Spinal cord (tissue), 10 donors: Measurements from ENCODE around the gene RREB1. TPM values are rescaled to one million over a fixed set of nuclear protein-coding genes. Genes with fewer than 3 reads are reported as not detected.
"Not testable (repeated sequence)": the region's sequence is repeated elsewhere in the genome, so short reads cannot be mapped to it uniquely, and the experiment has no call there.

Source experiments
- DNase-seq, 6 donors: peaks; one replicate each; pipeline versions ENCODE4 v3.0.0 to v3.0.0-alpha.2; 2013 to 2015; ENCODE audit warnings: low spot score in 6 of 6, low read depth in 4 of 6
- H3K27ac ChIP-seq: one replicate; pipeline ENCODE4 v1.5.1; 2013; ENCODE audit warnings: low read depth, low read length, control low read depth
- H3K27me3 ChIP-seq: one replicate; pipeline ENCODE4 v1.6.1; 2013; ENCODE audit warnings: low read length; ENCODE audit not compliant: control insufficient read depth, insufficient read depth
- H3K36me3 ChIP-seq: one replicate; pipeline ENCODE4 v1.6.1; 2013; ENCODE audit warnings: low read length; ENCODE audit not compliant: control insufficient read depth, insufficient read depth
- H3K4me1 ChIP-seq: one replicate; pipeline ENCODE4 v1.6.1; 2013; ENCODE audit warnings: low read length; ENCODE audit not compliant: control insufficient read depth, insufficient read depth
- H3K4me3 ChIP-seq: one replicate; pipeline ENCODE4 v1.5.1; 2013; ENCODE audit warnings: low read depth, low read length, control low read depth
- H3K9me3 ChIP-seq: one replicate; pipeline ENCODE4 v1.6.1; 2013; ENCODE audit warnings: low read length; ENCODE audit not compliant: control insufficient read depth, insufficient read depth
- WGBS: methylation state at CpG from one replicate; pipeline ENCODE4 v1.1.5; 2013; ENCODE audit warnings: missing lambda C conversion rate; ENCODE audit not compliant: insufficient coverage; 5-methylcytosine and 5-hydroxymethylcytosine counted together
- polyA plus RNA-seq, 2 donors: library from polyadenylated mRNA; unstranded; fragments of 120-200 nt; gene quantifications; one replicate each; pipeline ENCODE4 v1.2.1, GENCODE V29; 2013; ENCODE audit not compliant: insufficient read length in 2 of 2
- total RNA-seq, 2 donors: library from RNA; depleted of rRNA in 1 of 2; stranded (reverse); fragments of 120-200 nt in 1 of 2; fragments of >200 nt in 1 of 2; gene quantifications; one replicate each; pipeline versions ENCODE4 v1.2.3 to v1.2.4, GENCODE V29; 2013 to 2014
- donor health status: healthy.

The RREB1 gene
- total and polyA plus RNA-seq, 4 donors = 7.2 to 16.4 (median 10.3) TPM

GRCh38 chr6:7271205-7271534 lies 163.4 kb downstream of the RREB1 start:
- no peaks in the 10 kb centered on the region for H3K27me3 ChIP-seq

GRCh38 chr6:7273709-7274108 lies 165.9 kb downstream of the RREB1 start:
- WGBS = 82% methylated on average over 9 of the region's 10 CpGs
- Histone ChIP-seq H3K9me3 (no peaks in the 10 kb centered on the region), H3K36me3 (peaks cover 3% of the 10 kb centered on the region), H3K27ac (no peak overlapping the region), H3K4me1 (peaks cover 2% of the 10 kb centered on the region), H3K27me3 (no peaks in the 10 kb centered on the region), H3K4me3 (no peak overlapping the region)
- no peak for DNase-seq

More at GRCh38 chr6:7271205-7271534, 163.4 kb downstream of the RREB1 start:
- DNase-seq = no peak
- 84% methylated on average over 8 of the region's 11 CpGs for WGBS
- no peaks in the 10 kb centered on the region for H3K9me3 ChIP-seq
- H3K4me3 ChIP-seq = no peak overlapping the region
- H3K27ac ChIP-seq = no peak overlapping the region
- H3K36me3 ChIP-seq = peaks cover 8% of the 10 kb centered on the region
- H3K4me1 ChIP-seq = peaks cover 5% of the 10 kb centered on the region

- WGBS = 98% methylated on average over 6 of the region's 8 CpGs
- H3K4me1 ChIP-seq, DNase-seq, H3K27me3 ChIP-seq, H3K9me3 ChIP-seq, H3K36me3 ChIP-seq, H3K4me3 ChIP-seq, H3K27ac ChIP-seq: not testable (repeated sequence)
These were observed 166.8 kb downstream of the RREB1 start for GRCh38 chr6:7274525-7274924.

- H3K9me3 ChIP-seq = no peaks in the 10 kb centered on the region
- H3K4me3 ChIP-seq = no peak overlapping the region
- no peak overlapping the region for H3K27ac ChIP-seq
- no peaks in the 10 kb centered on the region for H3K36me3 ChIP-seq
- peaks cover 4% of the 10 kb centered on the region for H3K4me1 ChIP-seq
- no peak for DNase-seq
- no peaks in the 10 kb centered on the region for H3K27me3 ChIP-seq
- WGBS = 58% methylated on average over 3 of the region's 7 CpGs
These were observed 168.4 kb downstream of the RREB1 start for GRCh38 chr6:7276199-7276524.

GRCh38 chr6:7282097-7282906 lies 174.5 kb downstream of the RREB1 start:
- Histone ChIP-seq H3K9me3 (no peaks in the 10 kb centered on the region), H3K36me3 (peaks cover 9% of the 10 kb centered on the region)
- 83% methylated on average over 10 of the region's 10 CpGs for WGBS

GRCh38 chr6:7283676-7284075 lies 175.9 kb downstream of the RREB1 start:
- peaks cover 9% of the 10 kb centered on the region for H3K36me3 ChIP-seq
- no peak for DNase-seq

More at GRCh38 chr6:7282097-7282906, 174.5 kb downstream of the RREB1 start:
- no peak for DNase-seq
- H3K4me1 ChIP-seq = peaks cover 4% of the 10 kb centered on the region
- H3K27ac ChIP-seq = no peak overlapping the region
- no peaks in the 10 kb centered on the region for H3K27me3 ChIP-seq
- H3K4me3 ChIP-seq = no peak overlapping the region

GRCh38 chr6:7285416-7285815 lies 177.7 kb downstream of the RREB1 start:
- Histone ChIP-seq H3K9me3 (no peaks in the 10 kb centered on the region), H3K4me1 (no peaks in the 10 kb centered on the region), H3K4me3 (no peak overlapping the region), H3K27ac (no peak overlapping the region), H3K36me3 (peaks cover 9% of the 10 kb centered on the region), H3K27me3 (no peaks in the 10 kb centered on the region)
- no peak for DNase-seq
- 98% methylated on average over 5 of the region's 6 CpGs for WGBS

More at GRCh38 chr6:7283676-7284075, 175.9 kb downstream of the RREB1 start:
- no CpG with 5 or more reads among the region's 2 CpGs for WGBS
- H3K27me3 ChIP-seq = no peaks in the 10 kb centered on the region
- peaks cover 2% of the 10 kb centered on the region for H3K4me1 ChIP-seq
- no peak overlapping the region for H3K4me3 ChIP-seq
- H3K9me3 ChIP-seq = no peaks in the 10 kb centered on the region
- H3K27ac ChIP-seq = no peak overlapping the region

- H3K9me3 ChIP-seq = no peaks in the 10 kb centered on the region
- no peaks in the 10 kb centered on the region for H3K27me3 ChIP-seq
- peaks cover 22% of the 10 kb centered on the region for H3K36me3 ChIP-seq
- H3K27ac ChIP-seq = no peak overlapping the region
- WGBS = no CpG with 5 or more reads among the region's 1 CpG
- no peaks in the 10 kb centered on the region for H3K4me1 ChIP-seq
- no peak overlapping the region for H3K4me3 ChIP-seq
- no peak for DNase-seq
These were observed 182.3 kb downstream of the RREB1 start for GRCh38 chr6:7290079-7290478.

GRCh38 chr6:7292596-7293255 lies 185.0 kb downstream of the RREB1 start:
- Histone ChIP-seq H3K9me3 (no peaks in the 10 kb centered on the region), H3K4me3 (no peak overlapping the region), H3K27me3 (no peaks in the 10 kb centered on the region), H3K27ac (no peak overlapping the region), H3K4me1 (no peaks in the 10 kb centered on the region), H3K36me3 (peaks cover 24% of the 10 kb centered on the region)
- 69% methylated on average over 3 of the region's 6 CpGs for WGBS
- DNase-seq = no peak

- no peak overlapping the region for H3K4me3 ChIP-seq
- DNase-seq = no peak
- H3K36me3 ChIP-seq = peaks cover 36% of the 10 kb centered on the region
- no peaks in the 10 kb centered on the region for H3K9me3 ChIP-seq
- no CpG with 5 or more reads among the region's 3 CpGs for WGBS
- no peaks in the 10 kb centered on the region for H3K4me1 ChIP-seq
- no peak overlapping the region for H3K27ac ChIP-seq
- H3K27me3 ChIP-seq = no peaks in the 10 kb centered on the region
These were observed 188.2 kb downstream of the RREB1 start for GRCh38 chr6:7295916-7296315.
